AG04449 (cell line): Measurements from ENCODE around the gene GIPR.
"Not testable (repeated sequence)": the region's sequence is repeated elsewhere in the genome, so short reads cannot be mapped to it uniquely, and the experiment has no call there.

ENCODE experiments used
- CTCF ChIA-PET: fragments of 350-600 bp; formaldehyde crosslinking; extraction: SDS; loops from one replicate; lab custom pipeline; 2021; ENCODE audit warnings: antibody characterized with exemption; lab: Yijun Ruan, JAX
- POLR2A ChIA-PET: fragments of 400-600, 350-600 bp; formaldehyde crosslinking; extraction: SDS; loops from one replicate; lab custom pipeline; 2020; ENCODE audit warnings: antibody characterized with exemption, inconsistent platforms; lab: Yijun Ruan, JAX
- DNase-seq: peaks from one replicate; pipeline ENCODE4 v3.0.0-alpha.2; 2010; ENCODE audit warnings: low read depth, low spot score
- H3K4me3 ChIP-seq: 2 replicates; pipeline ENCODE4 v1.5.1; 2011; ENCODE audit warnings: low read depth, mild to moderate bottlenecking, control low read depth, low read length
- TF ChIP-seq, protein P1 (sequence below): IDR thresholded peaks from one replicate; pipeline ENCODE4 v1.5.1; 2011; ENCODE audit warnings: mild to moderate bottlenecking, moderate library complexity, low read length, control low read depth, inconsistent platforms; ENCODE audit not compliant: insufficient read depth; ENCODE audit errors: missing control alignments

Gene GIPR

GRCh38 chr19:45716359-45717130 lies 48.5 kb downstream of the GIPR start:
- DNase-seq: no peak
- ChIA-PET POLR2A (interaction anchor here (0.6 to 2.6 kb wide), 11 partner anchors 11 to 351 kb away, joined by 3 to 54 read pairs (median 4); partner anchors contain the start of genes DMPK, FBXO46, QPCTL and SIX5), CTCF (interaction anchor here (0.6 to 13.6 kb wide), 11 partner anchors 9 to 100 kb away, joined by 3 to 198 read pairs (median 4); partner anchors contain the start of genes FBXO46, QPCTL and SNRPD2)
- TF ChIP-seq, protein P1, sequence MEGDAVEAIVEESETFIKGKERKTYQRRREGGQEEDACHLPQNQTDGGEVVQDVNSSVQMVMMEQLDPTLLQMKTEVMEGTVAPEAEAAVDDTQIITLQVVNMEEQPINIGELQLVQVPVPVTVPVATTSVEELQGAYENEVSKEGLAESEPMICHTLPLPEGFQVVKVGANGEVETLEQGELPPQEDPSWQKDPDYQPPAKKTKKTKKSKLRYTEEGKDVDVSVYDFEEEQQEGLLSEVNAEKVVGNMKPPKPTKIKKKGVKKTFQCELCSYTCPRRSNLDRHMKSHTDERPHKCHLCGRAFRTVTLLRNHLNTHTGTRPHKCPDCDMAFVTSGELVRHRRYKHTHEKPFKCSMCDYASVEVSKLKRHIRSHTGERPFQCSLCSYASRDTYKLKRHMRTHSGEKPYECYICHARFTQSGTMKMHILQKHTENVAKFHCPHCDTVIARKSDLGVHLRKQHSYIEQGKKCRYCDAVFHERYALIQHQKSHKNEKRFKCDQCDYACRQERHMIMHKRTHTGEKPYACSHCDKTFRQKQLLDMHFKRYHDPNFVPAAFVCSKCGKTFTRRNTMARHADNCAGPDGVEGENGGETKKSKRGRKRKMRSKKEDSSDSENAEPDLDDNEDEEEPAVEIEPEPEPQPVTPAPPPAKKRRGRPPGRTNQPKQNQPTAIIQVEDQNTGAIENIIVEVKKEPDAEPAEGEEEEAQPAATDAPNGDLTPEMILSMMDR: no peak
- H3K4me3 ChIP-seq: peak overlapping the region; percentile 75

- POLR2A ChIA-PET: interaction anchor here (0.6 to 2.6 kb wide), 10 partner anchors 10 to 352 kb away, joined by 3 to 54 read pairs (median 4); partner anchors contain the start of genes DMPK, FBXO46, QPCTL and SIX5
- CTCF ChIA-PET: interaction anchor here (0.6 to 13.6 kb wide), 10 partner anchors 9 to 99 kb away, joined by 3 to 198 read pairs (median 4); partner anchors contain the start of genes FBXO46, QPCTL and SNRPD2
- peak; percentile 88 for DNase-seq
- peak overlapping the region; percentile 75 for H3K4me3 ChIP-seq
- TF ChIP-seq, protein P1: peak; percentile 9
These were observed 49.3 kb downstream of the GIPR start for GRCh38 chr19:45717131-45717982.

DNA sequence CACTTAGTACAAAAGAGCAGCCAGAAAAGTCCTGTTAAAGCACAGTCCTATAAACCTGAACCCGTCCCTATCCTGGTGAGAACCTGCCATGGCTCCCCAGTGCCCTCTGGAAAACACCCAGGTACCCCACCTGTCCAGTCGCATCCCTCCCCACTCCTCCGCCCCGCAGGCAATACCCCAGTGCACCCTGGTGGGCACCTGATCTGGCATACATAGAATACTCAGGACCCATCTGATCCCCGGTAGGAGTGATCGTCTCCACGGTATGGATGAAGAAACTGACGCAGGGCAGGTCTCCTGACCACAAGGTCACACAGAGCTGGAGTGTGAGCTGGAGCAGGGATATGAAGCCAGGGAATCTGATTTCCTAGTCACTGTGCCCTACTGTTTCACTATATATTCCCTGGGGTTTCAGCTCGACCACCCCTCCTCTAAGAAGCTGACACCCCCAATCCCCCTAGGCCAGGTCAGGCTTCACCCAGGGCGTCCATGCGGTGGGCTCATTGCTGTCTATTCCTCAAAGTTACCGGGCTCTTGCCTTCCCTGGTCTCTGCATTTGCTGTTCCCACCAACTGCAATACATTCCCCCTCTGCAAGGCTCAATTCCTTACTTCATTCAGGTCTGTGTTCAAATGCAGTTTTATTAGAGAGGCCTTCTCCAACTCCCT lies 50.1 kb downstream of the GIPR start:
- POLR2A ChIA-PET: interaction anchor here (1.4 to 2.6 kb wide), 4 partner anchors 13 to 51 kb away, joined by 3 to 54 read pairs (median 10); partner anchors contain the start of genes FBXO46, QPCTL, SIX5 and SNRPD2
- CTCF ChIA-PET: interaction anchor here (1.3 to 13.6 kb wide), 3 partner anchors 22 to 99 kb away, joined by 3 to 198 read pairs (median 3); partner anchors contain the start of genes QPCTL, SIX5 and SNRPD2

DNA sequence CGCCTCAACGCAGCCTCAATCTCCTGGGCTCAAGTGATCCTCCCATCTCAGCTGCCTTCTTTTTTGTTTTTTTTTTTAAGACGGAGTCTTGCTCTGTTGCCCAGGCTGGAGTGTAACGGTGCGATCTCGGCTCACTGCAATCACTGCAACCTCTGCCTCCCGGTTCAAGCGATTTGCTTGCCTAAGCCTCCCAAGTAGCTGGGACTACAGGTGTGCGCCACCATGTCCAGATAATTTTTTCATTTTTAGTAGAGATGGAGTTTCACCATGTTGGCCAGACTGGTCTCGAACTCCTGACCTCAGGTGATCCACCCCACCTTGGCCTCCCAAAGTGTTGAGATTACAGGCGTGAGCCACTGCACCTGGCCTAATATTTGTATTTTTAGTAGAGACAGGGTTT lies 52.0 kb downstream of the GIPR start:
- CTCF ChIA-PET: interaction anchor here (1.2 to 2.2 kb wide), 2 partner anchors 27 to 79 kb away, joined by 5 to 13 read pairs; partner anchors contain the start of genes QPCTL and SNRPD2

More for the DNA sequence above, 50.1 kb downstream of the GIPR start:
- peak overlapping the region; percentile 63 for H3K4me3 ChIP-seq
- TF ChIP-seq, protein P1: no peak
- no peak for DNase-seq

DNA sequence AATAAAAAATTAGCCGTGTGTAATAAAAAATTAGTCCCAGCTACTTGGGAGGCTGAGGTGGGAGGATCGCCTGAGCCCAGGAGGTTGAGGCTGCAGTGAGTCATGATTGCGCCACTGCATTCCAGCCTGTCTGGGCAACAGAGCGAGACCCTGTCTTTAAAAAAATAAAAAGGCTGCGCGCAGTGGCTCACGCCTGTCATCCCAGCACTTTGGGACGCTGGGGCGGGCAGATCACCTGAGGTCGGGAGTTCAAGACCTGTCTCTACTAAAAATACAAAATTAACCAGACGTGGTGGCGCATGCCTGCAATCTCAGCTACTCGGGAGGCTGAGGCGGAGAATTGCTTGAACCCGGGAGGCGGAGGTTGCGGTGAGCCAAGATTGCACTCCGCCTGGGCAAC lies 60.7 kb downstream of the GIPR start:
- DNase-seq, H3K4me3 ChIP-seq, POLR2A ChIA-PET, CTCF ChIA-PET: not testable (repeated sequence)

More for the DNA sequence above, 52.0 kb downstream of the GIPR start:
- DNase-seq, POLR2A ChIA-PET, H3K4me3 ChIP-seq: not testable (repeated sequence)

- no peak for DNase-seq
- TF ChIP-seq, protein P1: no peak
- CTCF ChIA-PET: interaction anchor here (0.8 to 2.7 kb wide), 7 partner anchors 13 to 244 kb away, joined by 3 to 19 read pairs (median 5); partner anchors contain the start of genes QPCTL and SNRPD2
- H3K4me3 ChIP-seq: peak overlapping the region; percentile 88
- POLR2A ChIA-PET: interaction anchor here (0.7 to 1.4 kb wide), 3 partner anchors 10 to 38 kb away, joined by 3 to 5 read pairs (median 4); partner anchors contain the start of genes QPCTL and SNRPD2
These were observed 61.8 kb downstream of the GIPR start for GRCh38 chr19:45729800-45730290.
